GM19324 (cell line): Measurements from ENCODE around the gene RAB15.
"Not testable (repeated sequence)": the region's sequence is repeated elsewhere in the genome, so short reads cannot be mapped to it uniquely, and the experiment has no call there.

Source experiments
- ATAC-seq: cut with Tn5 transposase; IDR thresholded peaks from one replicate; pipeline ENCODE4 v1.9.1; 2021; ENCODE audit warnings: mild to moderate bottlenecking, moderate library complexity; ENCODE audit not compliant: unreplicated experiment, low FRiP score

RAB15 gene

GRCh38 chr14:64914237-64915028, 57.7 kb downstream of the RAB15 start, which contains the start of gene CHURC1:
TSS of gene CHURC1 (plus strand) at chr14:64914455. CDS start at chr14:64914496, 41 bp downstream.
- peak; percentile 99 for ATAC-seq

- not testable (repeated sequence) for ATAC-seq
Measured at GRCh38 chr14:64913477-64913876, 58.7 kb downstream of the RAB15 start.

- ATAC-seq = no peak
Measured at GRCh38 chr14:64912261-64912660, 59.9 kb downstream of the RAB15 start.

GRCh38 chr14:64910847-64911495, 61.2 kb downstream of the RAB15 start:
- ATAC-seq = no peak

GRCh38 chr14:64906022-64906421, 66.1 kb downstream of the RAB15 start:
- no peak for ATAC-seq

- ATAC-seq = no peak
Measured at GRCh38 chr14:64899958-64900357, 72.2 kb downstream of the RAB15 start.
